Measurements from ENCODE around the gene MLPH. TPM values are rescaled to one million over a fixed set of nuclear protein-coding genes. Genes with fewer than 3 reads are reported as not detected.

Gene MLPH
- total RNA-seq, 1 donor from 2014 or later, result 27.3 TPM

- TF ChIP-seq CTCF (IDR thresholded peaks at IDR 0.05; ENCODE audit: insufficient read depth, low read length, poor library complexity, severe bottlenecking), result no peak
- Histone ChIP-seq H3K27me3 (ENCODE audit: control insufficient read depth, insufficient read depth, low read length) (no peaks in the 10 kb centered on the region), H3K4me3 (ENCODE audit: low read depth, low read length) (no peak overlapping the region), H3K36me3 (ENCODE audit: control insufficient read depth, insufficient read depth, low read length) (peaks cover 1% of the 10 kb centered on the region)
- DNase-seq (ENCODE audit: low read depth), result no peak
Measured at GRCh38 chr2:237524631-237525030, 37.6 kb downstream of the MLPH start.

GRCh38 chr2:237525559-237526157, 38.6 kb downstream of the MLPH start:
- Histone ChIP-seq H3K27me3 (ENCODE audit: control insufficient read depth, insufficient read depth, low read length) (no peaks in the 10 kb centered on the region), H3K36me3 (ENCODE audit: control insufficient read depth, insufficient read depth, low read length) (peaks cover 1% of the 10 kb centered on the region), H3K4me3 (ENCODE audit: low read depth, low read length) (no peak overlapping the region)
- TF ChIP-seq CTCF (IDR thresholded peaks at IDR 0.05; ENCODE audit: insufficient read depth, low read length, poor library complexity, severe bottlenecking), result no peak
- no peak for DNase-seq (ENCODE audit: low read depth)

- DNase-seq (ENCODE audit: low read depth), result no peak
- no peak overlapping the region for H3K4me3 ChIP-seq (ENCODE audit: low read depth, low read length)
- no peaks in the 10 kb centered on the region for H3K27me3 ChIP-seq (ENCODE audit: control insufficient read depth, insufficient read depth, low read length)
- peaks cover 1% of the 10 kb centered on the region for H3K36me3 ChIP-seq (ENCODE audit: control insufficient read depth, insufficient read depth, low read length)
- no peak for TF ChIP-seq CTCF (IDR thresholded peaks at IDR 0.05; ENCODE audit: insufficient read depth, low read length, poor library complexity, severe bottlenecking)
Measured at GRCh38 chr2:237527233-237527632, 40.2 kb downstream of the MLPH start.

- DNase-seq (ENCODE audit: low read depth), result no peak
- TF ChIP-seq CTCF (IDR thresholded peaks at IDR 0.05; ENCODE audit: insufficient read depth, low read length, poor library complexity, severe bottlenecking), result no peak
- Histone ChIP-seq H3K4me3 (ENCODE audit: low read depth, low read length) (no peak overlapping the region), H3K27me3 (ENCODE audit: control insufficient read depth, insufficient read depth, low read length) (no peaks in the 10 kb centered on the region), H3K36me3 (ENCODE audit: control insufficient read depth, insufficient read depth, low read length) (peaks cover 1% of the 10 kb centered on the region)
Measured at GRCh38 chr2:237527766-237528165, 40.7 kb downstream of the MLPH start.

- no peak for TF ChIP-seq CTCF (IDR thresholded peaks at IDR 0.05; ENCODE audit: insufficient read depth, low read length, poor library complexity, severe bottlenecking)
Measured at GRCh38 chr2:237529452-237530402, 42.7 kb downstream of the MLPH start.

More at GRCh38 chr2:237529452-237530402, 42.7 kb downstream of the MLPH start:
- H3K27me3 ChIP-seq (ENCODE audit: control insufficient read depth, insufficient read depth, low read length), result no peaks in the 10 kb centered on the region
- peaks cover 1% of the 10 kb centered on the region for H3K36me3 ChIP-seq (ENCODE audit: control insufficient read depth, insufficient read depth, low read length)
- DNase-seq (ENCODE audit: low read depth), result no peak
- no peak overlapping the region for H3K4me3 ChIP-seq (ENCODE audit: low read depth, low read length)
